ENCODE results near the gene IRS2.

Gene IRS2

GRCh38 chr13:109795011-109795410 is 8.6 kb upstream of the IRS2 start:
- no peak for DNase-seq

DNA sequence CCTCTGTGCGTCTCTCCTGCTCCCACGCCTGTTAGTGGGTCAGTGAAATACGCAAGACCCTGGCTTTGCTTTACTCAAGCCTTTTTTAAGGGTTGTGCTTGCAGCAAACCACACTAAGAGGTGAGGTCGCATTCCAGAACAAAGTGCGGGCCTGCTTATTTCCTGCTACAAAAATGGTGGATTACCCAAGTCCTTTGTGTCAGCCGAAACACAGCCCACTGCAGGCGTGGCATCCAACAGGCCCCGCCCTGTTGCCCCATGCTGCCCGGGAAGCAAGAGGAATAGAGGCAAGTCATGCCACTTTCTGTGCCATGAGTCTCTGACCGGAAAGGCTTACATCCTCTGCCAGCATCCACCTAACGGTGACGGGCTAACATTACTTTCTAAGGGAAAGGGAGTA is 7.7 kb upstream of the IRS2 start:
- DNase-seq: no peak

- no peak for DNase-seq
These were observed 6.2 kb upstream of the IRS2 start for GRCh38 chr13:109792416-109793059.

GRCh38 chr13:109790942-109791605 is 4.7 kb upstream of the IRS2 start:
- peak; percentile 92 for DNase-seq

GRCh38 chr13:109790086-109790485 is 3.7 kb upstream of the IRS2 start:
- peak; percentile 54 for DNase-seq

DNA sequence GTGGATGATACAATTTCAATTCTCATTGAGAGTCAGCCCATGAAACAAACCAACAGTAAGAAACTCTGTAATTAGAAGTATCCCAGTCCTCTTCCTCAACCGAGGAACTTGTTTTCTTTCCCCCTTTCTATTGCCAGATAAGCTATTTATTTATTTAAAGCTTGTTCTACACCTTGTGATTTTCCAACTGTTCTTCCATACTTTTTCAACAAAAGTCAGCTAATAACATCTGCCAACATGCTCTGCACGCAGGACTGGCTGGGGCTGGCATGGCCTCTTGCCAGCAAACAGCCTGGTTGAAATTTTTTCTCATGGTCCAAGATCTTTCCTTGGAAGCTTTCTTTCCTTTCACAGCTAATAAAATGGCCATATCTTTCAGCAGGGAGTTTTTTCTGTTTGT is 2.9 kb upstream of the IRS2 start:
- no peak for DNase-seq

DNA sequence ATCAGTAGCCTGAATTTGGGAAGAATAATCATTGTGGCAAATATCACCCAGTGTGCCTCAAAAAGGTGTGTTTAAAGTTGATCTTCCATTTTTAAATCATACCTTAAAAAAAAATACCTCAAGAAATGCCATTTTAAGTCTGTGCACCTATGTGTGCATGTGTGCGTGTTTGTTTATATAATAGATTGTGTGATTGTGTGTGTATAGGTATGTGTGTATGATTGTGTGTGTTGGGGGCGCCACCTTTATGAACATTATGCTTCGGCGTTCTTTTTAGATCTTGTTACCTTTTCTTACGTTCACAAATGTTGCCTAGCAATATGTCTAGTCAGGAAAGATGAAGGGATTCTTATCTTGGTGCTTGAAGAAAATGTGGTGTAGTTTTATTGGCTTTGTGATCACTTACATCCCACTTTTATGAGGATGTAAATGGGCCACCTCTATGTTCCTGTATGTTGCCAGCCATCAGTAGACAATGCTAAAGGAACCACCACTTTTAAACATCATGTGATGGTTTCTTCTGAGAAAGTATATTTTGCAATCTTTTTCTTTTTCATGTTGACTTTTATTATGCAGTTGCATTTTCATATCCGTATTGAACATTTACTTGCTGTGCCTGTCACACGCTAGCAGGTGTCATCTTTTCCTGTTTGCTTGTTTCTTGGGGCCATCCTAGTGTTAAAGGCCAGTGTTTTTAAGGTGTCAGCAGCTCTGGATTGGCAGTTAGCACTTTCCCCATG is 2.2 kb upstream of the IRS2 start:
- no peak for DNase-seq

GRCh38 chr13:109787135-109787954 is 962 bp upstream of the IRS2 start:
- DNase-seq: no peak

GRCh38 chr13:109785892-109786450 is 412 bp downstream of the IRS2 start:
- no peak for DNase-seq

DNA sequence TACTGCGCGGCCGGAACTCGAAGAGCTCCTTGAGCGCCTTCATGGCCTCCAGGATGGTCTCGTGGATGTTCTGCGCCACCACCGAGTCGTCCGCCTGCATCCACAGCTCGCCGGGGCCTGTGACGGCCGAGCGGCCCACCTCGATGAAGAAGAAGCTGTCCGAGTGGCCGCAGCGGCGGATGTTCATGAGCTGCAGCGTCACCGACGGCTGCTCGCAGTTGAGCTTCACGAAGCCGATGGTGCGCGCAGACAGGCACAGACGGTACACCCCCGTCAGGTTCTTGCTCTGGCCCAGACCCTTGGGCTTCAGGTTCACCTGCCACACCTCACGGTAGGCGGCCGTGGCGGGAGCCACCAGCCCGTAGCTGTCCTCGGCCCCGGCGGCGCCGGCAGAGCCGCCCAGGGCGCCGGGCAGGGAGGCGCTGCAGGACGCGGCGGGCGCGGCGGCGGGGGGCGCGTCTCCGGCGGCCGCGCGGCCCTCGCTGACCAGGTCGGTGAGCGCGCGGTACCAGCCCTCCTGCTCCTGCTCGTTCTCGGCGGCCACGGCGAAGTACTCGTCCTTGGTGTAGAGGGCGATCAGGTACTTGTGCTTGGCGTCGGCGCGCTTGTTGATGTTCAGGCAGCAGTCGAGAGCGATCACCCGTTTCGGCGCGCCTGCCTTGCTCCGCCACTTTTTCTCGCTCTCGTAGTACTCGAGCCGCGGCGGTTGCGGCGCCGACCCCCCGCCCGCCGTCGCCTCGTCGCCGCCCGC is 1.1 kb downstream of the IRS2 start:
- DNase-seq: no peak

GRCh38 chr13:109784590-109785140 is 1.7 kb downstream of the IRS2 start:
- DNase-seq: no peak

GRCh38 chr13:109783815-109784589 is 2.4 kb downstream of the IRS2 start:
- no peak for DNase-seq

DNA sequence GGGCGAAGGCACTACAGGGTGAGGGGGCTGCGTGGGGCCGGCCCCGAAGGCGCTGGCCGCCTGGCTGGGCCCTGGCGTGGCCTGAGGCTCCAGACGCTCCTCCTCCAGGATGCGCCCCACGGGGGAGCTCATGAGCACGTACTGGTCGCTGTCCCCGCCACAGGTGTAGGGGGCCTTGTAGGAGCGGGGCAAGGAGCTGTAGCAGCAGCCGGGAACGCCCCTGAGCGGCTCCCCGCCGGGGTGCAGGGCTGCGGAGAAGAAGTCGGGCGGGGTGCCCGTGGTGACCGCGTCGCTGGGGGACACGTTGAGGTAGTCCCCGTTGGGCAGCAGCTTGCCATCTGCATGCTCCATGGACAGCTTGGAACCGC is 3.0 kb downstream of the IRS2 start:
- no peak for DNase-seq

DNA sequence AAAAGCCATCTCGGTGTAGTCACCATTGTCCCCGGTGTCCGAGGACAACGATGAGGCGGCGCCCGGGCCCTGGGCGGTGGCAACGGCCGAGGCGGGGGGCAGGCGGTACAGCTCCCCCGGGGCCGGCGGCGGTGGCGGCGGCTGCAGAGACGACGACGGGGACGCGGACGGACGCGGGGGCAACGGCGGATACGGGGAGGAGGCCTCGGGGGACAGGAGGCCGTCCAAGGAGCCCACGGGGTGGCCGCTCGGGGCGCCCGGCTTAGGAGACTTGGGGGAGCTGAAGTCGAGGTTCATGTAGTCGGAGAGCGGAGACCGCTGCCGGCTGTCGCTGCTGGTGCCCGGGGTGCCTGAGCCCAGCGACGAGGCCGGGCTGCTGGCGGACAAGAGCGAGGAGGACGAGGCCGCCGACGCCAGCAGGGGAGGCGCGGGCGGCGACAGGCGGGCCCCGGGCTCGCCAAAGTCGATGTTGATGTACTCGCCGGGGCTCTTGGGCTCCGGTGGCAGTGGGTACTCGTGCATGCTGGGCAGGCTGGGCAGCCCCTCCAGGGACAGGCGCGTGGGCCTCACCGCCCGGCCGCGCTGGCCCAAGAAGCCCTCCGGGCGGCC is 3.5 kb downstream of the IRS2 start:
- no peak for DNase-seq

DNA sequence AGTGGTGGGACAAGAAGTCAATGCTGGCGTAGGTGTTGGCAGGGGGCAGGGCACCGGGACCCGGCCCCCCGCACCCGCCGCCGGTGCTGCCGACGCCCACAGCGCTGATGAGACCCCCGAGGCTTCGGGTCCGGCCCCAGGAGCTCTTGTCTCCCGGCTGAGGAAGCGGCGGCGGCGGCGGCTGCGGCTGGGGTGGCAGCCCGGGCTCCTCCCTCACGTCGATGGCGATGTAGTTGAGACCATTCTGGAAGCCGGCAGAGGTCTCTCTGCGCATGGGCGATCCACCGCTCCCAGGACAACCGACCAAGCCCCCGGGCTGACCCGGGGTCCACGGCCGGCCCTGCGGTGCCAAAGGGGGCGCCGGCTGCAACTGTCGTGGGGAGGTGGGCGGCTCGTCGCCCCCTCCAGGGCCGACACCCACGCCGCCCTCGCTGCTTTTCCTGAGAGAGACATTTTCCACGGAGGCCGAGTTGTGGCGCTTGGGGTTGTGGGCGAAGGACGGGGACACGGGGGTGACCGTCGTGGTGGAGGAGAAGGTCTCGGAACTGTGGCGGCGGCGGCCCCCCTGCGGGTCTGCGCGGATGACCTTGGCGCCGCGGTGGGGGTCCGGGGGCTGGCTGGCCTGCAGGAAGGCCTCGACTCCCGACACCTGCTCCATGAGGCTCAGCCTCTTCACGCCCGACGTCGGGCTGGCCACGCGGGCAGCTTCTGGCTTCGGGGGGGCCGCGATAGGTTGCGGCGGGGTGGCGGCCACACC is 4.1 kb downstream of the IRS2 start:
- DNase-seq: no peak

DNA sequence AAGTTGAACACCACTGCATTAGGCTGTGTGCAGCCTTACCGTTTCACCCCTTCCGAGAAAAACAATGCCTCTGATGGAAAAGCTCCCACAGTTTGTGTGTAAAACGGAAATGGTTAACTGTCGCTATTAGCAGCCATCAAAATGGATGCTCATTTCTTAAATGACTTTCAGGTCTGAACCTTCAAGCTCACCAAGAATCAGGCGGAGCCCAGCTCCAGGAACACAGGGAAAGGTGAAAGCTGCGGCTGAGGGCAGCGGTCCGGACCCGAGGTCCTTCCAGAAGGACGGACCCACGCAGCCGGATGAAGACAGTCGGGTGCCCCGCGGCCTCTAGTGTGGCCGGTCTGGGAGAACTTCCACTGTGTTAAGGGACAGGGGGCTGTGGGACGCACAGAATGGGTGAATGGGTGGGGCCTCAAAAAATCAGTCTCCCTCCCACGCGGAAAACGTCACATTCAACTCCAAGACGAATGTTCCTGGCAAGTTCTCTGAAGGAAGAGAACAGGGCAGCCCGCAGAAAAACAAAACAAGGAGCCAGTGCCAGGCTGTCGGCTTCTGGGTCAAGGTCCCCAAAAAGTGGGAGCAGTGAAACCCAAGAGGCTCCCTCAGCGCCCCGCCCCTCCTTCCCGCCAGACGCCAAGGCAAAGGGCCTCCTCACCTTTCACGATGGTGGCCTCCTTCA is 4.9 kb downstream of the IRS2 start:
- DNase-seq: no peak

DNA sequence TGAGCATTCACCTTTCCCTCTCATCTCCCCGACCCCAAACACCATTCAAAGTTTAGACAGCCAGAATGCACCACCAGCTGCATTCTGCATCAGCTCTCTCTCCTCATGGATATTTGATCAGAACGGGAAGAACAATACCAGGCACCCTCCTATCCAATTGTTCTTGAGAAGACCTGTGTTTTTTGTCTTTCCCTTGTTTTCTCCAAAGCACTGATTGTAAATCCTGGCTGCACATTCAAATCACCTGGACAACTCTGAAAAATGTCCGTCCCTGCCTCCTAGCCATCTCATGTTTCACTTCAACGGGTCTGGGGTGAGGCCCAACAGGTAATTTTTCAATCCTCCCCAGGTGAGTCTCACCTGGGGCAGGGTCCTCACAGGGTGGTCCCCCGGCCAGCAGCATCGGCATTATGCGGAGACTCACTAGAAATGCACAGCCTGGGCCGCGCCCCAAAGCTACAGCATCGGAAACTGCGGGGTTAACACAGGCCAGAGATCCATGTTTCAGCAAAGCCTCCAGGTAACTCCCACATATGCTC is 5.5 kb downstream of the IRS2 start:
- DNase-seq: no peak

DNA sequence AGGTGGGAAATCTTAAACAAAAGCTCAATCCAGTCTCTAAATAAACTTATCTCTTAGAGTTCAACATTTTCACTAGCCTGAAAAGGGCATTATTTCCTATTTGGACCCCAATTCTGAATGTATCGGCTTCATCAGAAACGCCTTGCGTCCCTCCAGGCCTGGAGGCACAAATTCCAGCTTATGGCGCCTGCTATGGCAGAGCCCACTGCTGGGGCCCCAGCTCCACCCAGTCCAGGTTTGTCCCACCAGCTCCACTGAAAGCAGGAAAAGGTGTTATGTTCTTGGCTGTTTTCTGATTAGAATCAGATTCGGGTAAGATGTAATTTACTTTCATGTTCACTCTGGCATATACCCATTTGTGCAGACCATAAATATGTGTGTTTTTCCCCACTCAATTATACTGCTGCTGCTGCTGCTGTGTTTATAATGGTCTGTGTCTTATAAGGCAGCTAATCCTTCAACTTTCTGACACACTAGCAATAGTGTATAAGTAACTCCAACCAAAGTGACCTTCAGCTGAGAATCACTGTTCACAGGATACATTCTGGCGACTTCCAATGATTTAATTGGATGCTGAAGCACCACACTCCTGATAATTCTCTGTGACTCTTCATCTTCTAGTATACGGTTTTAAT is 6.4 kb downstream of the IRS2 start:
- no peak for DNase-seq

GRCh38 chr13:109779074-109779473 is 7.3 kb downstream of the IRS2 start:
- DNase-seq: no peak

All from SIG-M5 (cell line).